HepG2 (cell line): Measurements from ENCODE around the gene CCSER2. TPM values are rescaled to one million over a fixed set of nuclear protein-coding genes. Genes with fewer than 3 reads are reported as not detected.

Experiments
- ATAC-seq: fragments of 200-7000 bp; cut with Tn5 transposase; 3 replicates; pipeline ENCODE4 v1.9.1; 2020; ENCODE audit warnings: mild to moderate bottlenecking, moderate library complexity
- BruUV-seq: library from RNA; stranded (reverse); fragments of 400-500 nt; replicated peaks from 2 replicates; lab custom pipeline; 2021; lab: Mats Ljungman, UMichigan
- CTCF ChIA-PET: fragments of 300-600 bp; formaldehyde crosslinking; extraction: SDS; loops from one replicate; lab custom pipeline; 2021; ENCODE audit warnings: low total read pairs, inconsistent platforms, low intra/inter-chr PET ratio; lab: Yijun Ruan, JAX
- POLR2A ChIA-PET: fragments of 350-600 bp; sonication (Branson Sonifier 250); formaldehyde crosslinking; loops from one replicate; lab custom pipeline; 2020; ENCODE audit warnings: antibody characterized with exemption, inconsistent platforms; lab: Yijun Ruan, JAX
- DNase-seq: peaks from one replicate; pipeline ENCODE4 v3.0.0-alpha.2; 2015; ENCODE audit warnings: low spot score
- FAIRE-seq: peaks from 3 replicates; lab custom pipeline; 2011; peaks lifted over from hg19 to GRCh38; lab: Jason Lieb, UNC
- H2AFZ ChIP-seq: one replicate; pipeline ENCODE4 v1.6.1; 2011; ENCODE audit warnings: low read length, inconsistent platforms
- H3K27ac ChIP-seq: fragments of 300-600 bp; 3 replicates; pipeline ENCODE4 v1.8.0; 2011; ENCODE audit warnings: mixed run types, mild to moderate bottlenecking, mixed read lengths, low read length, inconsistent platforms; ENCODE audit not compliant: insufficient read depth; ENCODE audit errors: extremely low read length
- H3K27me3 ChIP-seq, 2 experiments: fragments of 200-600 bp in 1 of 2; 2 replicates in 1 of 2; 3 replicates in 1 of 2; pipeline versions ENCODE4 v1.6.0 to v1.8.0; 2011; ENCODE audit warnings: low read length in 2 of 2, mild to moderate bottlenecking in 2 of 2, moderate library complexity in 2 of 2, inconsistent platforms in 1 of 2; ENCODE audit not compliant: insufficient read depth in 2 of 2, control insufficient read depth in 1 of 2
- H3K36me3 ChIP-seq, 2 experiments: fragments of 200-600 bp in 1 of 2; replicated peaks in 1 of 2; 2 replicates in 1 of 2; 3 replicates in 1 of 2; pipeline versions ENCODE4 v1.5.1 to v1.8.0; 2011; ENCODE audit warnings: low read length in 2 of 2, inconsistent platforms in 1 of 2; ENCODE audit not compliant: insufficient read depth in 2 of 2, control insufficient read depth in 1 of 2
- H3K4me1 ChIP-seq: 2 replicates; pipeline ENCODE4 v1.5.1; 2012; ENCODE audit warnings: low read length, inconsistent platforms; ENCODE audit not compliant: insufficient read depth
- H3K4me2 ChIP-seq: 2 replicates; pipeline ENCODE4 v1.6.0; 2011; ENCODE audit warnings: low read depth, low read length, inconsistent platforms
- H3K4me3 ChIP-seq, 3 experiments: fragments of 200-600 bp in 1 of 3; sonication (generic), shearing (Covaris generic) in 1 of 3; replicated peaks in 1 of 3; 2 replicates each; pipeline ENCODE4 v1.5.1; 2011 to 2016; ENCODE audit warnings: low read length in 3 of 3, inconsistent platforms in 2 of 3, low read depth in 2 of 3, mild to moderate bottlenecking in 2 of 3, control low read depth in 1 of 3, mixed read lengths in 1 of 3; ENCODE audit not compliant: insufficient read depth in 1 of 3
- H3K79me2 ChIP-seq: one replicate; pipeline ENCODE4 v1.6.1; 2011; ENCODE audit warnings: low read length, inconsistent platforms; ENCODE audit not compliant: insufficient read depth
- H3K9ac ChIP-seq: 2 replicates; pipeline ENCODE4 v1.6.0; 2011; ENCODE audit warnings: mild to moderate bottlenecking, low read depth, low read length, inconsistent platforms; ENCODE audit not compliant: insufficient read depth
- H3K9me3 ChIP-seq: 2 replicates; pipeline ENCODE4 v1.5.1; 2012; ENCODE audit warnings: mild to moderate bottlenecking, low read length
- H4K20me1 ChIP-seq: 2 replicates; pipeline ENCODE4 v1.6.0; 2011; ENCODE audit warnings: inconsistent platforms, mild to moderate bottlenecking, low read length, moderate library complexity; ENCODE audit not compliant: insufficient read depth
- ARNTL ChIP-seq: sonication (generic); formaldehyde crosslinking; IDR thresholded peaks from 2 replicates; pipeline ENCODE4 v1.4.0; 2020; ENCODE audit warnings: mild to moderate bottlenecking, missing genetic modification reagents
- ETV5 ChIP-seq: IDR thresholded peaks from 2 replicates; pipeline ENCODE4 v1.6.1; 2018; ENCODE audit warnings: missing biosample characterization, missing genetic modification reagents, inconsistent platforms, borderline replicate concordance
- HMG20B ChIP-seq: conservative IDR thresholded peaks from 2 replicates; pipeline ENCODE4 v1.6.1; 2016; ENCODE audit warnings: missing genetic modification reagents, missing compliant biosample characterization
- PCBP2 ChIP-seq: fragments of 200-400 bp; formaldehyde crosslinking; optimal IDR thresholded peaks from 2 replicates; pipeline ENCODE3; 2018; ENCODE audit warnings: low read length, low read depth; ENCODE audit not compliant: poor library complexity, severe bottlenecking
- SOX13 ChIP-seq, 3 experiments: fragments of 450-650 bp in 1 of 3; sonication (generic) in 1 of 3; formaldehyde crosslinking in 1 of 3; IDR thresholded peaks in 2 of 3; conservative IDR thresholded peaks in 1 of 3; 2 replicates each; pipeline versions ENCODE4 v1.5.0 to v1.6.1; 2016 to 2020; ENCODE audit warnings: antibody characterized with exemption in 1 of 3, mild to moderate bottlenecking in 1 of 3, missing compliant biosample characterization in 1 of 3, missing genetic modification reagents in 1 of 3, moderate library complexity in 1 of 3
- SP4 ChIP-seq: sonication (generic); formaldehyde crosslinking; IDR thresholded peaks from 2 replicates; pipeline ENCODE4 v1.8.1; 2023; ENCODE audit warnings: mild to moderate bottlenecking, missing genetic modification reagents
- TFDP1 ChIP-seq: IDR thresholded peaks from 2 replicates; pipeline ENCODE4 v1.6.1; 2016; ENCODE audit warnings: missing compliant biosample characterization, missing genetic modification reagents, borderline replicate concordance
- ZNF24 ChIP-seq: fragments of 450-650 bp; IDR thresholded peaks from 2 replicates; pipeline ENCODE4 v1.6.1; 2017; ENCODE audit warnings: antibody characterized with exemption, mild to moderate bottlenecking
- ZNF430 ChIP-seq: sonication (generic); formaldehyde crosslinking; IDR thresholded peaks from 2 replicates; pipeline ENCODE4 v1.9.0; 2021; ENCODE audit warnings: mild to moderate bottlenecking, missing genetic modification reagents
- ZNF512 ChIP-seq: sonication (generic); formaldehyde crosslinking; IDR thresholded peaks from 2 replicates; pipeline ENCODE4 v1.4.0; 2020; ENCODE audit warnings: mild to moderate bottlenecking, missing genetic modification reagents
- ZNF547 ChIP-seq: sonication (generic); formaldehyde crosslinking; IDR thresholded peaks from 2 replicates; pipeline ENCODE4 v1.5.1; 2020; ENCODE audit warnings: mild to moderate bottlenecking, missing genetic modification reagents
- ZNF589 ChIP-seq: sonication (generic); formaldehyde crosslinking; conservative IDR thresholded peaks from 2 replicates; pipeline ENCODE4 v1.8.0; 2022; ENCODE audit warnings: mild to moderate bottlenecking, moderate library complexity, missing genetic modification reagents
- ZNF766 ChIP-seq: sonication (generic); formaldehyde crosslinking; IDR thresholded peaks from 2 replicates; pipeline ENCODE4 v1.5.0; 2020; ENCODE audit warnings: missing genetic modification reagents, borderline replicate concordance
- WGBS: methylation state at CpG from one replicate; pipeline ENCODE4 v1.1.6; 2017; ENCODE audit warnings: low lambda C conversion rate; 5-methylcytosine and 5-hydroxymethylcytosine counted together
- in situ Hi-C: cut with HindIII; loops from 2 replicates; pipeline ENCODE4 v1.10.0; 2017; ENCODE audit warnings: low pct_unique_long_range_greater_than_20kb; ENCODE audit not compliant: extremely low pct_ligation_motif_present
- intact Hi-C: fragments of 100-400 bp; cut with micrococcal nuclease; formaldehyde crosslinking; loops from one replicate; pipeline ENCODE4 v1.10.0; 2022; ENCODE audit not compliant: unreplicated experiment
- polyA plus RNA-seq, 8 experiments: library from polyadenylated mRNA; depleted of rRNA in 3 of 8; stranded (reverse) in 7 of 8; unstranded in 1 of 8; fragments of >200 nt; fragmentation: Illumina TruSeq in 4 of 8; extraction: Trizol in 4 of 8; gene quantifications; 2 replicates each; pipeline versions ENCODE4 v1.2.1 to v1.2.3, GENCODE V29; 2011 to 2016; ENCODE audit warnings: low read depth in 4 of 8, missing spikeins in 1 of 8, mixed read lengths in 1 of 8; ENCODE audit not compliant: insufficient read depth in 1 of 8
- total RNA-seq, 5 experiments: library from RNA; depleted of rRNA; stranded (reverse); fragments of >200 nt; fragmentation: Illumina TruSeq; extraction: Trizol; gene quantifications; 2 replicates each; pipeline ENCODE4 v1.2.3, GENCODE V29; 2016; ENCODE audit warnings: low read depth in 1 of 5
- TF ChIP-seq, protein P1 (sequence below): IDR thresholded peaks from 2 replicates; pipeline ENCODE4 v1.6.1; 2016; ENCODE audit warnings: low read depth, control low read depth

The CCSER2 gene
- total and polyA plus RNA-seq, 2 of the 13 experiments (the other 11 are each of a cell fraction or from before 2014, with no cell fraction given) = 13.3 to 17.2 TPM

- no peak for DNase-seq
- Histone ChIP-seq H3K9ac (no peak overlapping the region), H4K20me1 (no peaks in the 10 kb centered on the region), H3K4me1 (no peaks in the 10 kb centered on the region; the same call in 1 of the 2 replicates), H3K4me2 (no peak overlapping the region), H2AFZ (no peak overlapping the region), H3K4me3 (no peak overlapping the region), H3K27me3 (no peaks in the 10 kb centered on the region), H3K9me3 (no peaks in the 10 kb centered on the region), H3K27ac (no peak overlapping the region), H3K79me2 (no peaks in the 10 kb centered on the region), H3K36me3 (peaks cover 2 to 12% of the 10 kb centered on the region in 2 experiments)
- 98% methylated on average over 5 of the region's 5 CpGs for WGBS
- in situ Hi-C loops = no loop called here
- ChIA-PET POLR2A (no interaction called here), CTCF (no interaction called here)
- BruUV-seq = no TSS peak
- no peak for ATAC-seq
- intact Hi-C loops = no loop called here
- no peak for TF ChIP-seq ZNF766 (CRISPR knock-in tag)
- TF ChIP-seq ARNTL (CRISPR knock-in tag) = no peak
- TF ChIP-seq ZNF547 (CRISPR knock-in tag) = no peak
- no peak for TF ChIP-seq SOX13 (IDR thresholded peaks at IDR 0.05)
- no peak for TF ChIP-seq SOX13 (CRISPR knock-in tag; conservative IDR thresholded peaks at IDR 0.05 in 1 of 2, IDR thresholded peaks at IDR 0.05 in 1 of 2)
- TF ChIP-seq HMG20B (CRISPR knock-in tag) = no peak
- no peak for TF ChIP-seq TFDP1 (CRISPR knock-in tag)
- no peak for FAIRE-seq
Measured at GRCh38 chr10:84511709-84512285, 183.4 kb downstream of the CCSER2 start.

GRCh38 chr10:84517554-84517953 is 189.2 kb downstream of the CCSER2 start:
- Histone ChIP-seq H3K4me2 (no peak overlapping the region), H3K79me2 (no peaks in the 10 kb centered on the region), H2AFZ (no peak overlapping the region), H3K27ac (no peak overlapping the region), H3K4me1 (peaks cover 19% of the 10 kb centered on the region), H3K36me3 (peaks cover 2 to 12% of the 10 kb centered on the region in 2 experiments), H3K9ac (no peak overlapping the region), H3K27me3 (no peaks in the 10 kb centered on the region), H4K20me1 (no peaks in the 10 kb centered on the region), H3K4me3 (no peak overlapping the region), H3K9me3 (no peaks in the 10 kb centered on the region)
- DNase-seq (no peak), ATAC-seq (no peak), FAIRE-seq (no peak)
- 93% methylated on average over 4 of the region's 4 CpGs for WGBS
- POLR2A ChIA-PET = no interaction called here
- intact Hi-C loops = no loop called here
- no TSS peak for BruUV-seq
- in situ Hi-C loops = no loop called here
- CTCF ChIA-PET = no interaction called here
- TF ChIP-seq ZNF430 (CRISPR knock-in tag) (no peak), ZNF589 (CRISPR knock-in tag) (no peak), ETV5 (CRISPR knock-in tag) (no peak), PCBP2 (no peak), ZNF24 (no peak), SP4 (CRISPR knock-in tag) (no peak), ZNF512 (CRISPR knock-in tag) (no peak)
- TF ChIP-seq, protein P1, sequence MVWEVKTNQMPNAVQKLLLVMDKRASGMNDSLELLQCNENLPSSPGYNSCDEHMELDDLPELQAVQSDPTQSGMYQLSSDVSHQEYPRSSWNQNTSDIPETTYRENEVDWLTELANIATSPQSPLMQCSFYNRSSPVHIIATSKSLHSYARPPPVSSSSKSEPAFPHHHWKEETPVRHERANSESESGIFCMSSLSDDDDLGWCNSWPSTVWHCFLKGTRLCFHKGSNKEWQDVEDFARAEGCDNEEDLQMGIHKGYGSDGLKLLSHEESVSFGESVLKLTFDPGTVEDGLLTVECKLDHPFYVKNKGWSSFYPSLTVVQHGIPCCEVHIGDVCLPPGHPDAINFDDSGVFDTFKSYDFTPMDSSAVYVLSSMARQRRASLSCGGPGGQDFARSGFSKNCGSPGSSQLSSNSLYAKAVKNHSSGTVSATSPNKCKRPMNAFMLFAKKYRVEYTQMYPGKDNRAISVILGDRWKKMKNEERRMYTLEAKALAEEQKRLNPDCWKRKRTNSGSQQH (CRISPR knock-in tag) = no peak
